GM23338 (cell line): Measurements from ENCODE around the gene PFKM.
A peak's percentile ranks its signal among the peaks of the same experiment; 100 is the strongest.

ENCODE experiments used
- CREB1 ChIP-seq: fragments of 250-450 bp; sonication (Bioruptor Pico); IDR thresholded peaks from 2 replicates; pipeline ENCODE4 v1.5.0; 2020; ENCODE audit warnings: low read depth, mild to moderate bottlenecking, moderate library complexity
- EZH2 ChIP-seq: fragments of 200-600 bp; sonication (generic); IDR thresholded peaks from one replicate; pipeline ENCODE4 v1.8.0; 2017; ENCODE audit warnings: antibody characterized with exemption, mild to moderate bottlenecking, low read depth; ENCODE audit not compliant: unreplicated experiment
- TF ChIP-seq, protein P1 (sequence below), 2 experiments: fragments of 200-600 bp in 1 of 2; sonication (generic) in 1 of 2; conservative IDR thresholded peaks; 2 replicates each; pipeline versions ENCODE4 v1.5.1 to v1.6.1; 2016 to 2017; ENCODE audit warnings: antibody characterized with exemption in 2 of 2, low read depth in 2 of 2, mild to moderate bottlenecking in 2 of 2, moderate library complexity in 1 of 2

- TF ChIP-seq, protein P1, sequence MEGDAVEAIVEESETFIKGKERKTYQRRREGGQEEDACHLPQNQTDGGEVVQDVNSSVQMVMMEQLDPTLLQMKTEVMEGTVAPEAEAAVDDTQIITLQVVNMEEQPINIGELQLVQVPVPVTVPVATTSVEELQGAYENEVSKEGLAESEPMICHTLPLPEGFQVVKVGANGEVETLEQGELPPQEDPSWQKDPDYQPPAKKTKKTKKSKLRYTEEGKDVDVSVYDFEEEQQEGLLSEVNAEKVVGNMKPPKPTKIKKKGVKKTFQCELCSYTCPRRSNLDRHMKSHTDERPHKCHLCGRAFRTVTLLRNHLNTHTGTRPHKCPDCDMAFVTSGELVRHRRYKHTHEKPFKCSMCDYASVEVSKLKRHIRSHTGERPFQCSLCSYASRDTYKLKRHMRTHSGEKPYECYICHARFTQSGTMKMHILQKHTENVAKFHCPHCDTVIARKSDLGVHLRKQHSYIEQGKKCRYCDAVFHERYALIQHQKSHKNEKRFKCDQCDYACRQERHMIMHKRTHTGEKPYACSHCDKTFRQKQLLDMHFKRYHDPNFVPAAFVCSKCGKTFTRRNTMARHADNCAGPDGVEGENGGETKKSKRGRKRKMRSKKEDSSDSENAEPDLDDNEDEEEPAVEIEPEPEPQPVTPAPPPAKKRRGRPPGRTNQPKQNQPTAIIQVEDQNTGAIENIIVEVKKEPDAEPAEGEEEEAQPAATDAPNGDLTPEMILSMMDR (conservative IDR thresholded peaks at IDR 0.05; ENCODE audit: low read depth in 2 of 2): peak; percentile 23 to 51; a peak in 3 of 4 replicates
- no peak for TF ChIP-seq EZH2
- peak; percentile 46 for TF ChIP-seq CREB1 (CRISPR knock-in tag)
Observed at GRCh38 chr12:48157018-48157888, 38.1 kb downstream of the PFKM start, which contains the start of gene ASB8.
